Stimulated activated CD8-positive, alpha-beta memory T cell treated with anti-CD3 and anti-CD28 coated beads, Interleukin-15, amount 100 ng/mL, for 4 hours (primary cell): Measurements from ENCODE around the gene LAD1.

Source experiments
- DNase-seq, 2 donors: peaks; one replicate each; pipeline ENCODE4 v3.0.0-alpha.2; 2020; ENCODE audit warnings: low read depth in 2 of 2

The LAD1 gene

DNA sequence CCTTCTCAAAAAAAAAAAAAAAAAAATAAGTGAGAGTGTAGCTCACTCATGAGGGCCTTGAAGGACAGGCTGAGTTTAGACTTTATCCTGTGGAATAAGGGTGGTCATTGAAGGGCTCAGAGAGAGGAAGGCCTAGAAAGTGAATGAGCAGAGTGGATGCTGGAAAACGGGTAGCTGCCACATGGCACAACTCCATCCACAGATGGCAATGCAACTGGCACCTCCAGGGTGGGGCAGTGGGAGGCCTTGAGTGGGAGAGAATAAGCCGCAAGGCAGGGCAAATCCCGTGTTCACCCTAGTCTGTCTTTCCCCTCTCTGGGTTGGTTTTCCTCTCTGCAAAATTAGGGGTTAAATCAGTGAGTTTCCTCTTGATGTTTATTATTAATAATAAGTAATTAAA, 19.3 kb upstream of the LAD1 start:
- DNase-seq, result no peak

DNA sequence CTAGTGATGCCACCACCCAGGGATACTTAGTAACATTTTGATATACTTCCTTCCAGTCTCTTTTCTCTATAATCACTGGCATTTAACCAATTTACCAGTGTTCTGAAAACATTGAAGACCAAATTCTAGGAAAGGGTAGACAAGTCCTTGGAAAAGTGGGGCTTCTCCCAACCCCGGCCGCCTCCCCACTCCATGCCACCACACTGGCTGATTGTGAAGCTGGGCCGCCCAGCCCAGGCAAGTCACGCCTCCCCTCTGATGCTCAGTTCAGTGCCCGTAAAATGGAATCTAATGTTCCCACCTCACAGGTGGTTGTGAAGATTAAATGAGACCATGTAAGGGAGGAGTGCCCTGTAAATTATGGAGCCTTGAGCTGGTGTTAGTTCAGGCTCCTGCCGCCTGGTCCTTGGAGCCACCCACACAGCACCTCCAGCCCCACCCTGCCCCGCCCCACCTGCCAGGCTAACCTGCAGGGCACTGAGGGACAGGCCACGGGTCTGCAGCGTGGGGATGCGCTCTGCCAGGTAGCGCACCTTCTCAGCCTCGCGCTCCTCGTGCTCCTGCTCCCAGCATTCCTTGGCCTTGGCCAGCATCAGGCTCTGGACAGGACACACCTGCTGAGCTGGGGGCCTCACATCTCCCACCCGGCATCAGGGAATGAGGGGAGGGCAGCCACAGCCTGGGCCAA, 15.1 kb upstream of the LAD1 start:
- no peak for DNase-seq

DNA sequence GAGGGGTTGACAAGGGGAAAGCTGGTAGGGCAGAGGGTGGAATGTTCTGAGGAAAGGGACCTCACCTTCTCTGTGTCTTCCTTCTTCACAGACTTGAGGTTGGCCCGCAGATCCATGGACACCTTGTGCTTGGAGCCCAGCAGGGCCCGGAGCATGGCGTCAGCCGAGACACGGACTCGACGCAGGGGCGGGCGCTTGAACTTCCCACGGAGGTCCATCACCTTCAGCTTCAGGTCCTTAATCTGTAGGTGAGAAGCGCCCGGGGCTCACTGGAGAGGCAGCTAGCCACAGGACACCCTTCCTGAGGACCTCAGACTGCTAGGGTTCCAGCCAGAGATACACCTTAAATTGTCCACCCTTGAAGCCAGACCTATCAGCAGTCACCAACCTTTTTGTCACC, 12.2 kb upstream of the LAD1 start:
- no peak for DNase-seq

DNA sequence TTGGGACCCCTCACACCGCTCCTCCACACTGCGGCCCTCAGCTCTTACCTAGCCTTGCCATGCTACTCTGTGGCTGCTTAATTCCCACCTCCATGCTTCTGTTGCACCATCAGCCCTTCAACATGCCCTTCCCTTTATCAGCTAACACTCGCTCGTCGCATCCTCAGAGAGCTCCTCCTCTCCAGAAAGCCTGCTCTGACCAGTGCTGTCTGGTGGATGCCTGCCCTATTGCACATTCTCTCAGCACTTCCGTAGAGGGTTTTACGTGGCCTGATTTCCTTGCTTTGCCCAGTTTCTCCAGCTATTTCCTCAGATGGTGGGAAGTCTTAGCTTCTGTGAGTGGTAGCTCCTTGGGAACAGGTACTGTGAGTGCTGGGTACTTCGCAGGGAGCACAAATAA, 10.3 kb upstream of the LAD1 start:
- DNase-seq, result no peak

- DNase-seq, result no peak
Measured at GRCh38 chr1:201408834-201409200, 9.7 kb upstream of the LAD1 start.

DNA sequence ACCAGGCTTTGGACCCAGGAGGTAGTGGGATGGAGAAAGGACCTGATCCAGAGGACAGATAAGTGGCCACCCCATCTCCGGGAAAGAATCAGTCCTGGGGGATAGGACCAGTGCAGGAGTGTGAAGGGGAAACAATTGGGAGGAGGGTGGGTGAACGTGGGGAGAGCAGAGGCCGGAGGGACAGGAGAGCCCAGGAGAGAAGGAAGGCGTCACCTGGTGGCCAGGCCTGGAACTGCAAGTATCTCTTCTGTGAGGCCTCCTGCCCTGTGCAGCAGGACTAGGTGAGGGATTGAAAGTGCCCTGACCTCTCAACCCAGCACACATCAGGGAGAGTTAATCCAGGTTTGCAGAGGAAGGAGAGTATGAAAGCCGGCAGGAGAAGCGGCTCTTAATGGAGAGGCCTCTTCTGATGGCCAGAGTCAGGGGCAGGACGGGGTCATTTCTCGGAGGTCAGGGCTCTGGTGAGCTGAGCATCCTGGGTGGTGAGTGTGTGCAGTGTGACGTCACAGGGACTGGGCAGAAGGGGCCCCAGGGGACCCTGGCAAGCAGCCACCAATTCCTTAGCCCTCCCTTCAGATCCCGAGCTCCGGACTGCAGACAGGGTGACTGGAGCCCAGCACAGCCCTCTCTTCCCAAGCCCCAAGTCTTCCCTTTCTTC, 9.2 kb upstream of the LAD1 start:
- DNase-seq, result peak; percentile 13 to 30

DNA sequence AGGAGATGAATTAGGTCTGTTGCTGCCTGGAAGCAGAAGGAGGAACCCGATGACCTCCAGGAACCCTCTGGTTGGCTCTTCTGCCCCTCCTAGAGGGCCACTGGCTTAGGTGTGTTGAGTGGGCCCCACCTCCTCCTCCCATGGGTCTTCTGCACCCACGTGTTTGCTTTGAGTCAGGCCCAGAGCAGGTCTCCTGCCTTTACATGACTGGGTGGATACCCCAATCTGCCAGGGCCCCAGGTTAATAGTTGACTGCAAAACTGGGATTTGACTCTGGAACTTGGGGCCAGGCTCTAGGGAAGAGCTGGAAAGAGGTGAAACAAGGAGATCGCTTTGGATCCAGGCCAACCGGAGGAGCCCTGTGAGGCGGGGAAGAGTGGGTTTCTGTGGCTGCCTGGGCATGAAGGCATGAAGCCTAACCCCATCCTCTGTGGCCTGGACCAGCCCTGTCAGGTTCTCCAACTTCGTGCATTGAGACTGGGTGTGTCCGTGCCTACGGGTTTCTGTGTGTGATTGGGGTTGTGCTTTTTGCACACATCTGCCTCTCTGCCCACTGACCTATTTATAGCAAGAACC, 7.8 kb upstream of the LAD1 start:
- DNase-seq, result no peak

DNA sequence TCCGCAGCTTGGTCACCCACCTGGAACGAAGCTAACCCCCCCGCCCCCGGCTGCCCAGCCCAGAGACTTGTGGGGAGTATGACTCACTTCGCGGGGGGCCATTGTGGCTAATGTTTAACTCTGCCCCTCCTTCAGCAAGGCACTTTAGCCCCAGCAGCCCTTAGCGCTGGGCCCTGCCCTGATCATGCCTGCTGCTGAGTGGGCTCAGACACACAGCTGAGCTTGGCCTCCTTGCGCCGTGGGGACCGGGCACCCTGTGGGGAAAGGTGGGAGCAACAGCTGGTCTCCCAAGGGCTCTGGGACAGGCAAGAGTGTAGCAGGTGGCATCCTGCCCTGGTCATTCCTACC, 6.3 kb upstream of the LAD1 start:
- DNase-seq, result no peak

GRCh38 chr1:201404722-201405483, 5.8 kb upstream of the LAD1 start:
- DNase-seq, result no peak

GRCh38 chr1:201404055-201404454, 4.9 kb upstream of the LAD1 start:
- DNase-seq, result no peak

GRCh38 chr1:201403359-201403758, 4.2 kb upstream of the LAD1 start:
- DNase-seq, result no peak

DNA sequence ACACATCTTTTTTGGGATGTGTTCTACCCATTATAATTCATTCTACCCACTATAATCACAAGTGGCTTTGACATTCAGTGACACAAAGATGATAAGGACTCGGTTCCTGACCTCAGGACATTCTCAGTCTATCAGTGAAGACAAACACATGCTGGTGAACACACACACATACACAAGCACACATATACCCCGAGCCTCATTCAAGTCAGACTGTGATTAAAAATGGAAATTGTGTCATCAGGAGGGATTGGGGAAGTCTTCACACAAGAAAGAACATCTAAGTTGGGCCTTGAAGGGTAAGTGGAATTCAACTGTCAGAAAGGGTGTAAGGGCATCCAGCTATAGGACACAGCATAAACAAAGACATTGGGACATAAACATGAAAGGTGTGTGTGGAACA, 2.6 kb upstream of the LAD1 start:
- DNase-seq, result no peak

DNA sequence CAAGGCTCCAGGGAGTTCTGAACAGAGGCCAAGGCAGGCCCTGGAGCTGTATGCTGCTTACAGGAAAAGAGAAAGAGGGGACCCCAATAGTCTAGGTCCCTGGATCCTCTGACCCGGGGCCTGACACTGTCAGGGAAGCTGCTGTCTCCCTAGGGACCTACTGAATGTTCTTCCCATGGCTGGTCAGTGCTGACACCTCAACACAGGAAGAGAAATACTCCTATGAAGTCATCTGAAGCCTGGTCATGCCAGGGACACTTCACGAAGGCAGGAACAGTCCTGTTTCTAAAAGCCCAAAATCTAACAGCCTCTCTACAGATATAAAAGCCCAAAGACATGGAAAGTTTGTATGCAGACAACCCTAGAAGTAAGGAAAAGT, 1.7 kb upstream of the LAD1 start:
- DNase-seq, result no peak

- DNase-seq, result no peak
Measured at GRCh38 chr1:201400212-201400851, 1.2 kb upstream of the LAD1 start.

DNA sequence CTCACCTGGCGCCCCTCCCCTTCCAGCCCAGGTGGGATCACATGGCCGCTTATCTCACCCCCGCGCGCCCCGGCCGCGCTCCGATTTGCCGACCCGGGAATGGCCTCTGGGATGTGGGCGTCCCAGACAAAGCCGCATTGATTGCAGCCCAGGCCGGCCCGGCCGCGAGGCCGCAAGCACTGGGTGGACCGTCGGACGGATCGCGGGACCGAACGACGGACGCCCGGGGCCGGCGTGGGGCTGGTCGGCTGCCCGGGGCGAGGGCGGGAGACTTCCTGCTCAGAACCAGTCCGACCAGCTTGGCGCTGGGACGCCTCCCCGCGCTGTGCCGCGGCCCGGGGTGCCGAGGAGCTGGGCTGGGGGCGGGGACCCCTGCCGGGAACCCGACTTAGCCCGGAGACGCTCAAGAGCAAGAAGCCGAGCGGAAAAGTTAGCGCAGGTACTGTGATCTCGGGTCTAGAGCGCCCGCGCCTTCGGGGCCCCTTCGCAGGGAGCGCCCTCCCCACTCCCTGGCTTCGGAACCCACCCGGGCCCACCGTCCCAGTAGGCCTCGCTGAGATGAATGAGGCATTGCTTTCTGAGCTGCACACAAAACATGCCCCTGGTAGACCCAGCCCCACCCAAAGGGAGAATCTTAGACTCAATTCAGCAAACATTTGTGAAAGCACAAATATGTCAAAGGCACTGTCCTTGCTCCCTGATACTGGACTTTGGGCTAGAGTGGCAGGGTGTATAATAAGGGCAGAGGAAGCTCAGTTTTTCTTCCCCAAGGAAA, 415 bp upstream of the LAD1 start:
- no peak for DNase-seq

DNA sequence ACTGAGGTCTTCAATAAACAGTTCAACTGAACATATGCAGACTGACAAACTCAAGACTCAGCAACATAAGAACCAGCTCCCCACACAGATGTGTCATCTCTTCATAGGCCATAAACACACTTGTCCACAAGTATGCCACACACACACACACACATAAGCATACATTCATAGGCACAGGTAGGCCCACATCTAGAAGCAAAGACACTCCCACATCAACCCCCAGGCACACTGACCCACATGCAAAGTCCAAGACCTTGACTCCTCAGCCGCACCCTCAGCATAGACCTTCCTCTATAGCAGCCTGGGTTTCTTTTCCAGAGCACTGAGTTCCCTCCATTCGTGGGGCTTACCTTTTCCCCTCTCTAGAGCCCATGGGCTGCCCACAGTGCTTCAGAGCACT, 1.4 kb downstream of the LAD1 start:
- no peak for DNase-seq

DNA sequence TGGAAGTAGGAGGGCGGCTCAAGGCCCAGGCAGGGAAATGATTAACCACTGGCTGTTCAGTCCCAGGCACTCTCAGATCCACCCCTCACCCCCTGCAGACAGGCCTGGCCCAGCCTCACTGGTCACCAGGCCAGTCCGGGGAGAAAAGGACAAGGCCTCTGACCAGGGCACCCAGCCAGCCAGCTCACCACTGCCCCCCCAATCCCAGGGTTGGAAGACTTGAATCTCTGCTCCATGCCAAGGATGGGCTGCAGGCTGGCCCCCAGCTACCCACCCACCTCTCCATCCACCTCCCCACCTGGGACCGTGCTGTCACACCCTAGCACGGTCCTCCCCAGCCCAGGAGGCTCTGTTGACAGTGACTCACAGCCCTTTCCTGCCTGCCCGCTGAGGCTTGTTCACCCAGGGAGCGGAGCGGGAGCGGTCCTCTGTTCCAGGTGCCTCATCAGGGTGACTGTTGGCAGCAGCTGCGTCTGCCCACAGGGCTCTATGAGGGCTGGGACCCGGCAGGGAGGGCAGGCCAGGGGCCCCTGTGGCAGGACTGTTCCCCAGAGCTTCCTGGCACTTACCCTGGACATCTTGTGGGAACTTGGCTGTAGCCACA, 2.2 kb downstream of the LAD1 start:
- no peak for DNase-seq

GRCh38 chr1:201395936-201396335, 3.2 kb downstream of the LAD1 start:
- no peak for DNase-seq

DNA sequence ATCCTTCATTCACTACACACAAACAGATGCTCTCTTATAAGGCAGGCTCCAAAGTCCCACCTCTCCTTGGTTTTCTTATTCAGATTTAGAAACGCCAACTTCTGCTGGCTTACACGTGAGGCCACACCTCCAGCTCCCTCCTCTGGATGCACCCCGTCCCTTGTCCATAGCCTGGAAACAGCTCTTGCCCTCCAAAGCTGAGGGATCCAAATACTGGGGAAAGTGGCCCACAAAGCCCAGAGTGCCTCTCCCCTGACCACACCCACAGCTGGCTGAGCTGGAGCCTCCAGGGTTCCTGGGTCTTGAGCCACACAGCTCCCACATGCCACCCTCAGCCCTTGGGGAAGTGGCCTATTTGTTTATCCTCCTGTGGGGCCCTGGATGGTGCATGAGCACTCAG, 4.5 kb downstream of the LAD1 start:
- DNase-seq, result no peak

DNA sequence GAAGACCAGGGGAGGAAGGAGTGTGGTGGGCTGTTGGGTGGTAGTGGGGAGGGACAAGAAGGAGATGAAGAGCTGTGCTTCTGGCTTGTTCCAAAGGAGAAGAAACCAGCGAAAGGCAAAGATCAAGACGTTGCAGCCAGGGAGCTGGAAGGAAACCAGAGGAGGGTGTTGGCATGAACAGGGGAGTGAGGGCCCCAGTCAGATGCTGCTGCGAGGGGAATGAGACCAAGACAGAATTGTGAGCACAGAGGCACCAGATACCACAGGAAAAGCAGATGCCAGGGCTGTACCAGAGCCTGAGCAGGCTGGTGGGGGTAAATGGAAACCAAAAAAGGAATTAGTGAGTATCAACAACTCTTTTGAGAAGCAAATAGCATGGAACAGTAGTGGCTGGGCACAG, 6.0 kb downstream of the LAD1 start:
- DNase-seq, result no peak
